Osteoblast (primary cell): Measurements from ENCODE around the gene HBP1. TPM values are rescaled to one million over a fixed set of nuclear protein-coding genes. Genes with fewer than 3 reads are reported as not detected.

Experiments
- DNase-seq: peaks from one replicate; pipeline ENCODE4 v3.0.0; 2011; ENCODE audit warnings: low spot score, mixed read lengths; ENCODE audit not compliant: insufficient read length; ENCODE audit errors: missing footprints
- H2AFZ ChIP-seq: 2 replicates; pipeline ENCODE4 v1.6.0; 2011; ENCODE audit warnings: mild to moderate bottlenecking, low read length
- H3K27ac ChIP-seq: 2 replicates; pipeline ENCODE4 v1.5.1; 2011; ENCODE audit warnings: mild to moderate bottlenecking, low read depth, low read length, moderate library complexity
- H3K27me3 ChIP-seq: 2 replicates; pipeline ENCODE4 v1.6.0; 2012; ENCODE audit warnings: mild to moderate bottlenecking, control low read depth, inconsistent platforms, low read length, moderate library complexity; ENCODE audit not compliant: insufficient read depth
- H3K36me3 ChIP-seq: 2 replicates; pipeline ENCODE4 v1.5.1; 2011; ENCODE audit warnings: mild to moderate bottlenecking, low read length, control low read depth, moderate library complexity; ENCODE audit not compliant: insufficient read depth
- H3K4me1 ChIP-seq: 2 replicates; pipeline ENCODE4 v1.5.1; 2011; ENCODE audit warnings: mild to moderate bottlenecking, low read length, control low read depth, moderate library complexity; ENCODE audit not compliant: insufficient read depth
- H3K4me2 ChIP-seq: 2 replicates; pipeline ENCODE4 v1.6.0; 2011; ENCODE audit warnings: mild to moderate bottlenecking, low read length; ENCODE audit not compliant: insufficient read depth
- H3K4me3 ChIP-seq: fragments of 200-600 bp; sonication (generic); 3 replicates; pipeline ENCODE4 v1.5.1; 2012; ENCODE audit warnings: mild to moderate bottlenecking, low read length, inconsistent platforms; ENCODE audit not compliant: insufficient read depth
- H3K79me2 ChIP-seq: 2 replicates; pipeline ENCODE4 v1.6.0; 2012; ENCODE audit warnings: mild to moderate bottlenecking, low read length, control low read depth, inconsistent platforms; ENCODE audit not compliant: insufficient read depth
- H3K9me3 ChIP-seq: 2 replicates; pipeline ENCODE4 v1.5.1; 2011; ENCODE audit warnings: low read depth, low read length, control low read depth
- H4K20me1 ChIP-seq: 2 replicates; pipeline ENCODE4 v1.6.0; 2012; ENCODE audit warnings: mild to moderate bottlenecking, low read length, control low read depth; ENCODE audit not compliant: insufficient read depth
- total RNA-seq: library from RNA; depleted of rRNA; stranded (reverse); fragments of >200 nt; gene quantifications from 2 replicates; pipeline ENCODE4 v1.2.3, GENCODE V29; 2012
- TF ChIP-seq, protein P1 (sequence below): IDR thresholded peaks from 2 replicates; pipeline ENCODE4 v1.5.1; 2011; ENCODE audit warnings: mild to moderate bottlenecking, low read depth, low read length, moderate library complexity; ENCODE audit errors: extremely low read depth

HBP1 gene
- total RNA-seq, 1 donor: 175 TPM

DNA sequence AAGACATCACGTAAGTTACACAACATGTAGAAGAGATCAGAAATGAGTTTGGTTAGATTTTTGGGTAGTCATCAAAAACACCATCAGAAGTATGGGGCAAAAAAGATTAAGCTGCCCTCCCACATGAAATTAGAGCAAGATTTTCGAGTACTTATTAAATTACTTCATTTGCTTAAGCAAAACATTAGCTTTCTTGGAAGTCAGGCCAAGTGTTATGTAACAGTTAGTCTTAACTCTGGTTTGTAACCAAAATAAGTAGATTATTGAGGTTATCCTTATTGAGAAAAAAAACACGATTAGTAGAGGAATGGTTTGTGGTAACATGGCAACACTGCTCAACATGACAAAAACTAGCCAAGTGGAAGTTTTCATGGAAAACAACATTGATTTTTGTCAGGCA, 37.9 kb downstream of the HBP1 start:
- Histone ChIP-seq H3K4me3 (no peak overlapping the region), H3K36me3 (peaks cover 22% of the 10 kb centered on the region), H3K27ac (no peak overlapping the region), H3K4me2 (no peak overlapping the region), H3K4me1 (peaks cover 11% of the 10 kb centered on the region), H4K20me1 (no peaks in the 10 kb centered on the region), H2AFZ (no peak overlapping the region), H3K79me2 (no peaks in the 10 kb centered on the region), H3K9me3 (no peaks in the 10 kb centered on the region), H3K27me3 (no peaks in the 10 kb centered on the region)
- TF ChIP-seq, protein P1, sequence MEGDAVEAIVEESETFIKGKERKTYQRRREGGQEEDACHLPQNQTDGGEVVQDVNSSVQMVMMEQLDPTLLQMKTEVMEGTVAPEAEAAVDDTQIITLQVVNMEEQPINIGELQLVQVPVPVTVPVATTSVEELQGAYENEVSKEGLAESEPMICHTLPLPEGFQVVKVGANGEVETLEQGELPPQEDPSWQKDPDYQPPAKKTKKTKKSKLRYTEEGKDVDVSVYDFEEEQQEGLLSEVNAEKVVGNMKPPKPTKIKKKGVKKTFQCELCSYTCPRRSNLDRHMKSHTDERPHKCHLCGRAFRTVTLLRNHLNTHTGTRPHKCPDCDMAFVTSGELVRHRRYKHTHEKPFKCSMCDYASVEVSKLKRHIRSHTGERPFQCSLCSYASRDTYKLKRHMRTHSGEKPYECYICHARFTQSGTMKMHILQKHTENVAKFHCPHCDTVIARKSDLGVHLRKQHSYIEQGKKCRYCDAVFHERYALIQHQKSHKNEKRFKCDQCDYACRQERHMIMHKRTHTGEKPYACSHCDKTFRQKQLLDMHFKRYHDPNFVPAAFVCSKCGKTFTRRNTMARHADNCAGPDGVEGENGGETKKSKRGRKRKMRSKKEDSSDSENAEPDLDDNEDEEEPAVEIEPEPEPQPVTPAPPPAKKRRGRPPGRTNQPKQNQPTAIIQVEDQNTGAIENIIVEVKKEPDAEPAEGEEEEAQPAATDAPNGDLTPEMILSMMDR: no peak
- no peak for DNase-seq

DNA sequence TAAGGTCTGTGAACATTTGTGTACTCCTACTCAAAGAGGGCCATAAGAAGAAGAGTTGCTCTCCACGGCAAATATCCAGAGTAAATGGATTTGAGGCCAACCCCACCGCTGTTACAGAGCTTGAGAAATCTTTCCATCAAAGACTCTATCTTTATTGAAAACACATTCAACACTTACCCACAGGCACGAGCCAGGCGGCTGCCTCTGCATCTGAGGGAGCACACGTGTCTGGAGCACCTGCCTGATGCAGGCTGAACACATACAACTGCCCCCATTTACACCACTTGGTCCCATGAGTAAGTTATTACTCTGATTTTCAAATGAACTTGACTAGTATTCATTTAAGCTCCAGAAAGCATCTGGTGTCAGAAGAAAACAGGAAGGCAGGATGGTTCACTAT, 38.7 kb downstream of the HBP1 start:
- Histone ChIP-seq H3K36me3 (peaks cover 14% of the 10 kb centered on the region), H3K4me2 (no peak overlapping the region), H3K79me2 (no peaks in the 10 kb centered on the region), H3K4me3 (no peak overlapping the region), H3K27me3 (no peaks in the 10 kb centered on the region), H2AFZ (no peak overlapping the region), H3K27ac (peak overlapping the region; percentile 25), H4K20me1 (no peaks in the 10 kb centered on the region), H3K9me3 (no peaks in the 10 kb centered on the region), H3K4me1 (peaks cover 11% of the 10 kb centered on the region)
- peak; percentile 3 for DNase-seq
- TF ChIP-seq, protein P1: no peak

GRCh38 chr7:107208024-107208521, 39.3 kb downstream of the HBP1 start:
- H3K9me3 ChIP-seq: no peaks in the 10 kb centered on the region
- H3K4me1 ChIP-seq: peaks cover 11% of the 10 kb centered on the region
- H3K27ac ChIP-seq: peak overlapping the region; percentile 25
- TF ChIP-seq, protein P1: no peak
- DNase-seq: peak; percentile 73
- H2AFZ ChIP-seq: no peak overlapping the region
- no peaks in the 10 kb centered on the region for H3K27me3 ChIP-seq
- no peak overlapping the region for H3K4me2 ChIP-seq
- no peak overlapping the region for H3K4me3 ChIP-seq
- H4K20me1 ChIP-seq: no peaks in the 10 kb centered on the region
- peaks cover 10% of the 10 kb centered on the region for H3K36me3 ChIP-seq
- H3K79me2 ChIP-seq: no peaks in the 10 kb centered on the region

GRCh38 chr7:107208563-107208962, 39.8 kb downstream of the HBP1 start:
- no peak overlapping the region for H2AFZ ChIP-seq
- peaks cover 11% of the 10 kb centered on the region for H3K4me1 ChIP-seq
- H3K27me3 ChIP-seq: no peaks in the 10 kb centered on the region
- DNase-seq: no peak
- H3K4me3 ChIP-seq: no peak overlapping the region
- no peaks in the 10 kb centered on the region for H3K9me3 ChIP-seq
- H3K27ac ChIP-seq: peak overlapping the region; percentile 25
- H3K4me2 ChIP-seq: no peak overlapping the region
- TF ChIP-seq, protein P1: no peak
- H4K20me1 ChIP-seq: no peaks in the 10 kb centered on the region
- H3K36me3 ChIP-seq: peaks cover 10% of the 10 kb centered on the region
- no peaks in the 10 kb centered on the region for H3K79me2 ChIP-seq
